Measurements from ENCODE around the gene PCDH12. TPM values are rescaled to one million over a fixed set of nuclear protein-coding genes. Genes with fewer than 3 reads are reported as not detected.

Gene PCDH12
- total and polyA plus RNA-seq, 2 of the 8 experiments (the other 6 are each of a cell fraction or from before 2014, with no cell fraction given), result 0.06 to 0.17 TPM

DNA sequence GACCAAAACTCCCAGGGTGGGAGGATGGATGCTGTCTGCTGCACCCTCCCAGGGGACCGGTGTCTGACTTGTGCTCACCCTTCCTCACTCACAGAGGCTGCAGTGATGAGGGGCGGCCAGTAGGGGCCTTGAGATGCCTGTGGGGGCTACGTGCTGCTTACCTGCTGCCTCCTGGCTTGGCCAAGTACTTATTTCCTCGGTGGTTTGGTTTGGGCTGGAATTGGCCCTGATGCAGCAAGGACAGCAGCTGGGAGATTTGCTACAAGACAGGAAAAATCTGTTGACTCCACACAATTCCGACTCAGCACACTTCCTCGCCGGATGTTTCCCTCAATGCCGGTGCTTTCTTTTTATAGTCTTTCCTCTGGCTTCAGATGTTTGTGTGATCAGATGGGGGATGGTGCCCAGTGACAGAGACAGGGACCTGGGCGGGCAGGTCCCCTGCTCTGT lies 6.6 kb downstream of the PCDH12 start (continued):
- TF ChIP-seq FOSL1 (IDR thresholded peaks at IDR 0.05; ENCODE audit: insufficient read depth, low read depth, low read length) (no peak), HDAC2 (IDR thresholded peaks at IDR 0.05; ENCODE audit: borderline replicate concordance in 1 of 2, low read depth in 2 of 2, low read length in 2 of 2) (no peak), JUND (IDR thresholded peaks at IDR 0.05; ENCODE audit: low read length) (no peak), EGR1 (IDR thresholded peaks at IDR 0.05; ENCODE audit: borderline replicate concordance, low read depth, low read length) (no peak), CBX5 (IDR thresholded peaks at IDR 0.05; ENCODE audit: low read depth, low read length) (no peak), CEBPB (IDR thresholded peaks at IDR 0.05; ENCODE audit: low read depth, low read length) (no peak), PHF8 (conservative IDR thresholded peaks at IDR 0.05; ENCODE audit: low read depth, low read length) (no peak), BRCA1 (IDR thresholded peaks at IDR 0.05; ENCODE audit: low read depth, low read length) (no peak), POLR2AphosphoS5 (IDR thresholded peaks at IDR 0.05; ENCODE audit: low read depth, low read length) (no peak)
